IPS-NIHi7 (cell line): ENCODE measurements around the gene ERI3.
"Not testable (repeated sequence)": the region's sequence is repeated elsewhere in the genome, so short reads cannot be mapped to it uniquely, and the experiment has no call there.

ENCODE experiments used
- DNase-seq: peaks from one replicate; pipeline ENCODE4 v3.0.0; 2012; ENCODE audit warnings: mixed read lengths; ENCODE audit errors: extremely low spot score

Gene ERI3

DNA sequence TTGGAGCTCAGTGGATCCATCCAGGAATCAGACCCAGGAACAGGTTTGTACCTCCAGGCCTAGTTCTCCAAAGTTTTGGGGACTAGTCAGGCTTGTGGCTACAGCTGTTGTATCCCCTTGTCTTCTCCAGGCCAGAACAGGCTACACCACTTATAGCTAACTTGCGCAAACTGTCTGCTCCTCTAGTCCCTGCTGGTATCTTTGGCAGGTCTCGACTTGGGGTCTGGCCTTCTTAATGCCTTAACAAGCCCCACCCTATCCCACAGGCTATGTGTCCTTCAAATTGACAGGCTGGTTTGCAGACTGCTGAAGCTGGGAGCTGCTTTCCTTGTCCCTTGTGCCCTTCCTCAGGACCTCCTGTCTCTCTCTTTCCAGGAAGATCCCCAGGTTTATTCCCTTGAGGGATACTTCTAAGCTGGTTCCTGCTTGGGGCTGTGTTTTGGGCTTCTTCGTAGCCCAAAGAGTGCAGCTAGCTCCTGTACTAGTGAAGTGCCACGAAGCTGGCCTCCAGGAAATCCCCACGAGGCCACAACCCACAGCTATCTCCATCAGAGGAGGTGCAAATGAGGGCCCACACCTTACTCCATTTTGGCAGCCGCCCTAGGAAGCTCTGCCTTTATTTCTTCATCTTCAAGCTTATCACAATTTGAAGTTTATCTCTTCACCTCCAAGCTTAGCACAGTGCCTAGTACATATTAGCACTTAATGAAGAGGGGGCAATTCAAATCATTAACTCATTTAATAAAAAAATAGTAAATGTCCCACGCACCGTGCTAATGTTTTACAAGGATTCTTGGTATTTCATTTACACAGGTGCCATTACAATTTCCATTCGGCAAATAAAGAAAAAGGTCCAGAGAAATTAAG lies 142.5 kb downstream of the ERI3 start:
- no peak for DNase-seq

- no peak for DNase-seq
Measured at GRCh38 chr1:44210595-44210994, 144.5 kb downstream of the ERI3 start.

GRCh38 chr1:44208226-44208625 lies 146.8 kb downstream of the ERI3 start:
- no peak for DNase-seq

DNA sequence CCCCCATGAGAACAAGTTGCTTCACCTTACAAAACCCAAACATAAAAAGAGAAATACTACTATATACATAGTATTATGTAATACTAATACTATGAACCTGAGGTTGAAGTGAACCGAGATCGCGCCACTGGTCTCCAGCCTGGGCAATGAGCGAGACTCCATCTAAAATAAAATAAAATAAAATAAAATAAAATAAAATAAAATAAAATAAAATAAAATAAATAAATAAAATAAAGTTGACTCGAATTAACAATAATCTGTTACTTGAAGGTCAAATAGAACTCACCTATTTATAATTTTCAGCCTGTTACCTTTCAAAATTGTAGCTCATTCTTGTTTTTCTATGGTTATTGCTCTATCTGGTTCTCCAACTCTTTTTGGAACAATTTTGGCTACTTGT lies 148.5 kb downstream of the ERI3 start:
- DNase-seq: not testable (repeated sequence)

DNA sequence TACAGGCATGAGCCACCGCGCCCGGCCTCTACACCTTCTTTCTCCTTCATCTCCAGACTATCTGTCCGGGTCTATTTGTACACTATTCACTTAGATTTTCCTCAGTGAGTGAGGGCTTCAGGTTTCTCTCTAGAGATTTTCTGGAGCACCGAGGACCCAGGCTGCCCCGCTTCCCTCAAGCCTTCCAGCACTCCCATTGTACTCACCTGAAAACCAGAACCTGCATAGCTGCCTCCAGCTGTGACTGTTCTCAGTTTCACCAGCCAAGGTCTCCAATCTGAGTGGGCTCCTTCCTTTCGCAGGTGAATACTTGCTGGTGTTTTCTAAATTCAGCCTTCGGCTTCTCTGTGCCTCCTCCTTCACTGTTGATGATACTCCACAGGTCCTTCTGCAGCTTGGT lies 154.7 kb downstream of the ERI3 start:
- no peak for DNase-seq

DNA sequence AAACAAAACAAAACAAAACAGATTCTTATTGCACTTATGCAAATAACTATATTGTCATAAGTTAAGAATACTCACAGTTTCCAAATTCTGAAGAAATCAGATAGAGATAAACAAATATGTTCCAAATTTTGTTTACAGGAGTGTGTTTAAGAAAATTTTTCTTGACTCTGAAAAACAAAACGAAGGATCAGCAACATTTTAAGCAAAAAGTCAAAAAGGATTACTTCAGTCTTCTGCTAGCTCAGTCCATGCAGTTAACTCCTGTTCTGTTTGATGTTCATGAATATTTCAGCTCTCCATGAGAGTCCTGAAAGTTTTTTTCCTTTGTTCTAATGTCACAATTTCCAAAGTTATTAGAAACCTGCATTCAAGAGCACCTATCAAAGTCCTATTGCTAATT lies 180.4 kb downstream of the ERI3 start:
- no peak for DNase-seq
